CD4-positive, alpha-beta memory T cell (primary cell): Measurements from ENCODE around the gene ARHGAP12. TPM values are rescaled to one million over a fixed set of nuclear protein-coding genes. Genes with fewer than 3 reads are reported as not detected.

Source experiments
- CTCF ChIA-PET: fragments of 350-600 bp; sonication (Branson Sonifier 250); formaldehyde crosslinking; loops from one replicate; lab custom pipeline; 2021; ENCODE audit warnings: inconsistent platforms; ENCODE audit not compliant: partially characterized antibody; lab: Charles Lee
- POLR2A ChIA-PET: fragments of 350-600 bp; sonication (Branson Sonifier 250); formaldehyde crosslinking; loops from one replicate; lab custom pipeline; 2021; ENCODE audit not compliant: partially characterized antibody; lab: Charles Lee
- DNase-seq, 5 donors: peaks; one replicate each; pipeline versions ENCODE4 v3.0.0 to v3.0.0-alpha.2; 2020 to 2022; ENCODE audit warnings: mixed read lengths in 1 of 5
- H3K27ac ChIP-seq: one replicate; pipeline ENCODE4 v1.7.0; 2013; ENCODE audit warnings: low read depth, low read length
- H3K27me3 ChIP-seq: 2 replicates; pipeline ENCODE4 v1.7.0; 2013; ENCODE audit warnings: mild to moderate bottlenecking, low read length, moderate library complexity; ENCODE audit not compliant: insufficient read depth
- H3K36me3 ChIP-seq: 2 replicates; pipeline ENCODE4 v1.7.0; 2013; ENCODE audit warnings: mild to moderate bottlenecking, low read length, moderate library complexity; ENCODE audit not compliant: insufficient read depth
- H3K4me1 ChIP-seq: 2 replicates; pipeline ENCODE4 v1.7.0; 2013; ENCODE audit warnings: mild to moderate bottlenecking, low read length, moderate library complexity; ENCODE audit not compliant: insufficient read depth
- H3K4me3 ChIP-seq, 2 donors: one replicate each; pipeline ENCODE4 v1.7.0; 2013; ENCODE audit warnings: low read length in 2 of 2, mild to moderate bottlenecking in 1 of 2
- H3K9me3 ChIP-seq, 2 donors: one replicate each; pipeline ENCODE4 v1.7.0; 2013; ENCODE audit warnings: low read length in 2 of 2, control low read depth in 1 of 2; ENCODE audit not compliant: control insufficient read depth in 1 of 2
- H3K27ac Mint-ChIP-seq, 7 donors: one replicate each; pipeline ENCODE4 v1.8.0; 2020 to 2021; ENCODE audit warnings: mixed read lengths in 7 of 7, mild to moderate bottlenecking in 6 of 7, inconsistent platforms in 3 of 7, moderate library complexity in 3 of 7
- H3K27me3 Mint-ChIP-seq, 2 donors: one replicate each; pipeline ENCODE4 v1.8.0; 2020 to 2021; ENCODE audit warnings: mixed read lengths in 2 of 2
- H3K36me3 Mint-ChIP-seq, 2 donors: one replicate each; pipeline ENCODE4 v1.8.0; 2020 to 2021; ENCODE audit warnings: mixed read lengths in 2 of 2, inconsistent platforms in 1 of 2, mild to moderate bottlenecking in 1 of 2
- H3K4me1 Mint-ChIP-seq, 4 donors: one replicate each; pipeline ENCODE4 v1.8.0; 2020 to 2021; ENCODE audit warnings: mixed read lengths in 4 of 4, mild to moderate bottlenecking in 1 of 4
- H3K4me3 Mint-ChIP-seq, 8 donors: one replicate each; pipeline ENCODE4 v1.8.0; 2020 to 2021; ENCODE audit warnings: mixed read lengths in 8 of 8, mild to moderate bottlenecking in 7 of 8, moderate library complexity in 6 of 8, inconsistent platforms in 3 of 8
- H3K9me3 Mint-ChIP-seq, 8 donors: one replicate each; pipeline ENCODE4 v1.8.0; 2020 to 2021; ENCODE audit warnings: mixed read lengths in 8 of 8, mild to moderate bottlenecking in 5 of 8, inconsistent platforms in 3 of 8, moderate library complexity in 1 of 8
- intact Hi-C: fragments of 100-400 bp; cut with micrococcal nuclease; formaldehyde crosslinking; loops from one replicate; pipeline ENCODE4 v1.15.1; 2023
- polyA plus RNA-seq, 2 donors: library from polyadenylated mRNA; unstranded; fragments of 300-500 nt; fragmentation: Illumina TruSeq; gene quantifications; one replicate each; pipeline ENCODE4 v1.2.3, GENCODE V29; 2021
- total RNA-seq, 2 experiments: library from RNA; stranded (reverse); gene quantifications; one replicate each; pipeline ENCODE4 v1.2.3, GENCODE V29; 2021

Gene ARHGAP12
- total and polyA plus RNA-seq, 4 experiments from 2014 or later: 9.6 to 31.2 (median 21.5) TPM

DNA sequence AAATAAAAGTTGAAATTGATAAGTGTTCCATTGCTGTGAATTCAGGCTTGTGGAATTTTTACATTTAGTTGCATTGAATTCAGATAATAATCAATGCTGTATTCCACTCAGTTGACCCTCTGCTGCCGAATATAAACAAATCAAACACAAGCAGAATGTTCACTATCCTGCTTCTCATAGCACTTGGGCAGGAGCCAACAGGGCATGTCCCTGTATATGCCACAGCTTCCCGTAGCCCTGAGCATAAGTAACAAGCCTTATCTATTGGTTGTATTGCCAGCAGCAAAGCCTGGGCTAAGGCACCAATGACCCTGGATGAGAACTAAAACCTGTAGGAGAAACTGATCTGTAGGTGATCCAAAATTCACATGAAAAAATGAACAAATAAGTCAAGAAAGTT lies 145.9 kb downstream of the ARHGAP12 start:
- Histone ChIP-seq H3K27ac (no peak overlapping the region), H3K9me3 (no peaks in the 10 kb centered on the region), H3K4me3 (no peak overlapping the region), H3K4me1 (no peaks in the 10 kb centered on the region), H3K27me3 (no peaks in the 10 kb centered on the region), H3K36me3 (no peaks in the 10 kb centered on the region)
- H3K4me3 Mint-ChIP-seq: peak overlapping the region in 1 of 8 donors; percentile 39
- H3K9me3 Mint-ChIP-seq: no peaks in the 10 kb centered on the region
- no peaks in the 10 kb centered on the region for H3K36me3 Mint-ChIP-seq
- H3K27ac Mint-ChIP-seq: no peak overlapping the region
- POLR2A ChIA-PET: interaction anchor here (0.9 kb wide), 1 partner anchor 14 kb away, joined by 3 read pairs; no protein-coding TSS in a partner anchor
- intact Hi-C loops: no loop called here
- H3K4me1 Mint-ChIP-seq: peaks cover 1 to 5% (median 4%) of the 10 kb centered on the region in 4 donors
- DNase-seq: no peak
- CTCF ChIA-PET: interaction anchor here (0.9 to 3.2 kb wide), 2 partner anchors 12 to 107 kb away, joined by 3 to 17 read pairs; no protein-coding TSS in a partner anchor
- H3K27me3 Mint-ChIP-seq: peaks cover 0 to 1% of the 10 kb centered on the region in 2 donors

GRCh38 chr10:31780717-31781116 lies 147.9 kb downstream of the ARHGAP12 start:
- Mint-ChIP-seq H3K4me3 (no peak overlapping the region), H3K27ac (no peak overlapping the region), H3K36me3 (no peaks in the 10 kb centered on the region), H3K4me1 (peaks cover 1 to 5% (median 4%) of the 10 kb centered on the region in 4 donors), H3K9me3 (no peaks in the 10 kb centered on the region), H3K27me3 (peaks cover 0 to 1% of the 10 kb centered on the region in 2 donors)
- Histone ChIP-seq H3K4me3 (no peak overlapping the region), H3K27me3 (no peaks in the 10 kb centered on the region), H3K4me1 (no peaks in the 10 kb centered on the region), H3K9me3 (no peaks in the 10 kb centered on the region), H3K36me3 (no peaks in the 10 kb centered on the region), H3K27ac (no peak overlapping the region)
- no peak for DNase-seq
- intact Hi-C loops: no loop called here
- ChIA-PET POLR2A (no interaction called here), CTCF (interaction anchor here (0.9 to 3.2 kb wide), 4 partner anchors 8 to 13 kb away, joined by 3 to 17 read pairs (median 4); no protein-coding TSS in a partner anchor)

GRCh38 chr10:31778627-31779026 lies 150.0 kb downstream of the ARHGAP12 start:
- ChIA-PET CTCF (interaction anchor here (0.9 to 2.8 kb wide), 2 partner anchors 8 to 10 kb away, joined by 3 to 6 read pairs; no protein-coding TSS in a partner anchor), POLR2A (no interaction called here)
- Histone ChIP-seq H3K4me1 (no peaks in the 10 kb centered on the region), H3K9me3 (no peaks in the 10 kb centered on the region), H3K27me3 (no peaks in the 10 kb centered on the region), H3K36me3 (no peaks in the 10 kb centered on the region), H3K27ac (no peak overlapping the region), H3K4me3 (no peak overlapping the region)
- intact Hi-C loops: loop anchor here (10.0 kb wide), 1 partner anchor 254 kb away; no protein-coding TSS in a partner anchor
- Mint-ChIP-seq H3K27ac (no peak overlapping the region), H3K9me3 (no peaks in the 10 kb centered on the region), H3K27me3 (peaks cover 0 to 1% of the 10 kb centered on the region in 2 donors), H3K36me3 (no peaks in the 10 kb centered on the region), H3K4me3 (no peak overlapping the region), H3K4me1 (peaks cover 1 to 5% (median 4%) of the 10 kb centered on the region in 4 donors)
- no peak for DNase-seq

GRCh38 chr10:31776159-31776558 lies 152.5 kb downstream of the ARHGAP12 start:
- no peaks in the 10 kb centered on the region for H3K9me3 ChIP-seq
- POLR2A ChIA-PET: no interaction called here
- H3K36me3 Mint-ChIP-seq: no peaks in the 10 kb centered on the region
- no peaks in the 10 kb centered on the region for H3K9me3 Mint-ChIP-seq
- peaks cover 0 to 1% of the 10 kb centered on the region in 2 donors for H3K27me3 Mint-ChIP-seq
- intact Hi-C loops: loop anchor here (10.0 kb wide), 1 partner anchor 251 kb away; no protein-coding TSS in a partner anchor
- H3K4me1 Mint-ChIP-seq: no peaks in the 10 kb centered on the region
- H3K27me3 ChIP-seq: no peaks in the 10 kb centered on the region
- no peak overlapping the region for H3K4me3 ChIP-seq
- no peaks in the 10 kb centered on the region for H3K4me1 ChIP-seq
- no peaks in the 10 kb centered on the region for H3K36me3 ChIP-seq
- no peak overlapping the region for H3K27ac ChIP-seq
- no peak for DNase-seq
- CTCF ChIA-PET: interaction anchor here (1.0 kb wide), 1 partner anchor 992 kb away, joined by 3 read pairs; no protein-coding TSS in a partner anchor
- no peak overlapping the region for H3K4me3 Mint-ChIP-seq
- H3K27ac Mint-ChIP-seq: peak overlapping the region in 1 of 7 donors; percentile 53

GRCh38 chr10:31774928-31775650 lies 153.5 kb downstream of the ARHGAP12 start:
- no peak for DNase-seq
- no peak overlapping the region for H3K4me3 Mint-ChIP-seq
- Histone ChIP-seq H3K9me3 (no peaks in the 10 kb centered on the region), H3K27ac (no peak overlapping the region), H3K27me3 (no peaks in the 10 kb centered on the region), H3K4me3 (no peak overlapping the region), H3K4me1 (no peaks in the 10 kb centered on the region), H3K36me3 (no peaks in the 10 kb centered on the region)
- peaks cover 0 to 1% of the 10 kb centered on the region in 2 donors for H3K27me3 Mint-ChIP-seq
- H3K36me3 Mint-ChIP-seq: no peaks in the 10 kb centered on the region
- no peaks in the 10 kb centered on the region for H3K9me3 Mint-ChIP-seq
- CTCF ChIA-PET: interaction anchor here (1.0 to 1.9 kb wide), 4 partner anchors 9 to 994 kb away, joined by 3 to 6 read pairs (median 4); no protein-coding TSS in a partner anchor
- no peak overlapping the region for H3K27ac Mint-ChIP-seq
- H3K4me1 Mint-ChIP-seq: no peaks in the 10 kb centered on the region
- POLR2A ChIA-PET: interaction anchor here (0.9 kb wide), 1 partner anchor 15 kb away, joined by 3 read pairs; no protein-coding TSS in a partner anchor
- intact Hi-C loops: loop anchor here (10.0 kb wide), 1 partner anchor 250 kb away; no protein-coding TSS in a partner anchor

GRCh38 chr10:31774299-31774900 lies 154.2 kb downstream of the ARHGAP12 start:
- no peak overlapping the region for H3K27ac Mint-ChIP-seq
- H3K4me3 ChIP-seq: no peak overlapping the region
- no peaks in the 10 kb centered on the region for H3K9me3 ChIP-seq
- intact Hi-C loops: loop anchor here (10.0 kb wide), 1 partner anchor 250 kb away; no protein-coding TSS in a partner anchor
- no peaks in the 10 kb centered on the region for H3K4me1 Mint-ChIP-seq
- peaks cover 0 to 1% of the 10 kb centered on the region in 2 donors for H3K27me3 Mint-ChIP-seq
- no peak for DNase-seq
- no peaks in the 10 kb centered on the region for H3K36me3 Mint-ChIP-seq
- H3K36me3 ChIP-seq: no peaks in the 10 kb centered on the region
- no peak overlapping the region for H3K4me3 Mint-ChIP-seq
- no peaks in the 10 kb centered on the region for H3K9me3 Mint-ChIP-seq
- POLR2A ChIA-PET: interaction anchor here (0.9 kb wide), 1 partner anchor 14 kb away, joined by 3 read pairs; no protein-coding TSS in a partner anchor
- H3K27me3 ChIP-seq: no peaks in the 10 kb centered on the region
- CTCF ChIA-PET: interaction anchor here (1.0 to 1.9 kb wide), 3 partner anchors 9 to 993 kb away, joined by 3 to 6 read pairs (median 4); no protein-coding TSS in a partner anchor
- H3K4me1 ChIP-seq: no peaks in the 10 kb centered on the region
- no peak overlapping the region for H3K27ac ChIP-seq
